Measurements from ENCODE around the gene LAMC2.

DNA sequence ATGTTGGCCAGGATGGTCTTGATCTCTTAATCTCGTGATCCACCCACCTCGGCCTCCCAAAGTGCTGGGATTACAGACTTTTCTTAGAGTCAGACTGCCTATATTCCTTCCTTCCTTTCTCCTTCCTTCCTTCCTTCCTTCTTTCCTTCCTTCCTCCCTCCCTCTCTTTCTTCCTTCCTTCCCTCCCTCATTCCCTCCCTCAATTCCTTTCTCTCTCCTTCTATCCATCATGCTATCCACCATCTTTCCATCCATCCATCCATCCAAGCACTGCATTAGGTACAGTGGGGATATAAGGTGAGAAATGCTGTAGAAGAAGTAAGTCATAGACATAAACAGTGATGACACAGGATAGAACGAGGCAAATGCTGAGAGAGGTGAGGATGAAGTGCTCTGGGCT lies 13.2 kb downstream of the LAMC2 start:
- no peak for TF ChIP-seq MTA3 (IDR thresholded peaks at IDR 0.05; ENCODE audit: borderline replicate concordance)
- TF ChIP-seq NR2C1 (IDR thresholded peaks at IDR 0.05), result no peak
- TF ChIP-seq NR2C1 (tag; IDR thresholded peaks at IDR 0.05), result no peak
- no peak for TF ChIP-seq MAZ (CRISPR knock-in tag; conservative IDR thresholded peaks at IDR 0.05 in 1 of 2, IDR thresholded peaks at IDR 0.05 in 1 of 2)
- no peak for TF ChIP-seq REST (IDR thresholded peaks at IDR 0.05; ENCODE audit: borderline replicate concordance)
- no peak for TF ChIP-seq REST (CRISPR knock-in tag; IDR thresholded peaks at IDR 0.05; ENCODE audit: low read depth)
- no peak for TF ChIP-seq JUN (IDR thresholded peaks at IDR 0.05; ENCODE audit: borderline replicate concordance, low read depth, low read length)
- TF ChIP-seq JUN (CRISPR knock-in tag; IDR thresholded peaks at IDR 0.05; ENCODE audit: borderline replicate concordance), result no peak
- no peak for TF ChIP-seq EZH2 (IDR thresholded peaks at IDR 0.05; ENCODE audit: borderline replicate concordance, low read depth, low read length)
